Lung (tissue), 12 donors: ENCODE measurements around the gene DNAJA1. TPM values are rescaled to one million over a fixed set of nuclear protein-coding genes. Genes with fewer than 3 reads are reported as not detected.

ENCODE experiments used
- ATAC-seq: fragments of 200-7000 bp; cut with Tn5 transposase; one replicate; pipeline ENCODE4 v1.9.1; 2020; ENCODE audit warnings: moderate number of reproducible peaks; ENCODE audit not compliant: insufficient read depth, low FRiP score
- DNase-seq, 3 donors: peaks; one replicate each; pipeline ENCODE4 v3.0.0-alpha.2; 2013 to 2017
- H3K27ac ChIP-seq, 2 donors: one replicate each; pipeline ENCODE4 v1.5.1; 2013; ENCODE audit warnings: mild to moderate bottlenecking in 2 of 2, moderate library complexity in 2 of 2, control low read depth in 1 of 2, inconsistent platforms in 1 of 2, low read depth in 1 of 2, low read length in 1 of 2
- H3K27me3 ChIP-seq, 3 donors: one replicate each; pipeline ENCODE4 v1.5.1; 2013; ENCODE audit warnings: low read length in 2 of 3; ENCODE audit not compliant: control insufficient read depth in 3 of 3, insufficient read depth in 3 of 3
- H3K36me3 ChIP-seq, 4 donors: one replicate each; pipeline ENCODE4 v1.5.1; 2013; ENCODE audit warnings: low read length in 4 of 4, mild to moderate bottlenecking in 1 of 4, moderate library complexity in 1 of 4; ENCODE audit not compliant: control insufficient read depth in 4 of 4, insufficient read depth in 4 of 4
- H3K4me1 ChIP-seq, 5 donors: one replicate each; pipeline ENCODE4 v1.5.1; 2013; ENCODE audit warnings: low read length in 5 of 5, mild to moderate bottlenecking in 2 of 5, moderate library complexity in 1 of 5; ENCODE audit not compliant: control insufficient read depth in 5 of 5, insufficient read depth in 5 of 5
- H3K4me3 ChIP-seq: one replicate; pipeline ENCODE4 v1.5.1; 2013; ENCODE audit warnings: mild to moderate bottlenecking, control low read depth, moderate library complexity
- H3K9ac ChIP-seq, 2 donors: one replicate each; pipeline ENCODE4 v1.5.1; 2013; ENCODE audit warnings: low read length in 2 of 2, control low read depth in 1 of 2; ENCODE audit not compliant: insufficient read depth in 1 of 2
- H3K9me3 ChIP-seq, 4 donors: one replicate each; pipeline ENCODE4 v1.5.1; 2013; ENCODE audit warnings: low read length in 3 of 4, mild to moderate bottlenecking in 1 of 4, moderate library complexity in 1 of 4; ENCODE audit not compliant: control insufficient read depth in 4 of 4, insufficient read depth in 3 of 4
- whole genome bisulfite sequencing, 2 donors: extraction: QIAGEN DNeasy Blood & Tissue Kit; methylation state at CpG; one replicate each; pipeline ENCODE4 v1.1.7; 2013; 5-methylcytosine and 5-hydroxymethylcytosine counted together
- polyA plus RNA-seq, 2 donors: library from polyadenylated mRNA; stranded (reverse); fragments of 200-250 nt; gene quantifications; one replicate each; pipeline ENCODE4 v1.2.1, GENCODE V29; 2013
- total RNA-seq, 2 donors: library from RNA; depleted of rRNA in 1 of 2; stranded (reverse); fragments of >200 nt in 1 of 2; gene quantifications; one replicate each; pipeline ENCODE4 v1.2.1, GENCODE V29; 2014 to 2021
- TF ChIP-seq, protein P1 (sequence below): IDR thresholded peaks from 2 replicates; pipeline ENCODE4 v1.5.1; 2012; ENCODE audit warnings: mild to moderate bottlenecking; ENCODE audit errors: control extremely low read depth, extremely low read depth
- donor health status: control.
- donor health status: control.
- donor health status: Bipolar disorder and iron deficiency.
- donor health status: healthy.
- donor health status: DM: yes; HTN: yes; CAD: no.

DNAJA1 gene
- total and polyA plus RNA-seq, 4 donors = 51.9 to 127 (median 105) TPM

- WGBS, 2 donors = 90 to 96% methylated on average over 1 of the region's 1 CpG
- Histone ChIP-seq H3K27me3 (no peaks in the 10 kb centered on the region), H3K36me3 (peaks cover 1 to 26% (median 9%) of the 10 kb centered on the region in 4 donors), H3K4me3 (no peak overlapping the region), H3K4me1 (peaks cover 0 to 10% (median 4%) of the 10 kb centered on the region in 5 donors), H3K9ac (no peak overlapping the region), H3K9me3 (no peaks in the 10 kb centered on the region), H3K27ac (no peak overlapping the region)
- ATAC-seq = no peak
- no peak for DNase-seq
- TF ChIP-seq, protein P1, sequence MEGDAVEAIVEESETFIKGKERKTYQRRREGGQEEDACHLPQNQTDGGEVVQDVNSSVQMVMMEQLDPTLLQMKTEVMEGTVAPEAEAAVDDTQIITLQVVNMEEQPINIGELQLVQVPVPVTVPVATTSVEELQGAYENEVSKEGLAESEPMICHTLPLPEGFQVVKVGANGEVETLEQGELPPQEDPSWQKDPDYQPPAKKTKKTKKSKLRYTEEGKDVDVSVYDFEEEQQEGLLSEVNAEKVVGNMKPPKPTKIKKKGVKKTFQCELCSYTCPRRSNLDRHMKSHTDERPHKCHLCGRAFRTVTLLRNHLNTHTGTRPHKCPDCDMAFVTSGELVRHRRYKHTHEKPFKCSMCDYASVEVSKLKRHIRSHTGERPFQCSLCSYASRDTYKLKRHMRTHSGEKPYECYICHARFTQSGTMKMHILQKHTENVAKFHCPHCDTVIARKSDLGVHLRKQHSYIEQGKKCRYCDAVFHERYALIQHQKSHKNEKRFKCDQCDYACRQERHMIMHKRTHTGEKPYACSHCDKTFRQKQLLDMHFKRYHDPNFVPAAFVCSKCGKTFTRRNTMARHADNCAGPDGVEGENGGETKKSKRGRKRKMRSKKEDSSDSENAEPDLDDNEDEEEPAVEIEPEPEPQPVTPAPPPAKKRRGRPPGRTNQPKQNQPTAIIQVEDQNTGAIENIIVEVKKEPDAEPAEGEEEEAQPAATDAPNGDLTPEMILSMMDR = no peak
These were observed 21.0 kb downstream of the DNAJA1 start for GRCh38 chr9:33046061-33046460.

GRCh38 chr9:33048054-33048465, 23.0 kb downstream of the DNAJA1 start:
- Histone ChIP-seq H3K9me3 (no peaks in the 10 kb centered on the region), H3K27me3 (no peaks in the 10 kb centered on the region), H3K4me3 (no peak overlapping the region), H3K27ac (no peak overlapping the region), H3K4me1 (peaks cover 0 to 10% (median 4%) of the 10 kb centered on the region in 5 donors), H3K36me3 (peaks cover 15 to 38% (median 16%) of the 10 kb centered on the region in 4 donors), H3K9ac (no peak overlapping the region)
- TF ChIP-seq, protein P1 = no peak
- ATAC-seq (no peak), DNase-seq (no peak)
- 91 to 92% methylated on average over 2 of the region's 2 CpGs for WGBS, 2 donors

- Histone ChIP-seq H3K4me3 (no peak overlapping the region), H3K36me3 (peaks cover 23 to 46% (median 24%) of the 10 kb centered on the region in 4 donors), H3K9ac (no peak overlapping the region), H3K27ac (no peak overlapping the region), H3K9me3 (no peaks in the 10 kb centered on the region), H3K27me3 (no peaks in the 10 kb centered on the region), H3K4me1 (peaks cover 0 to 1% (median 0%) of the 10 kb centered on the region in 5 donors)
- 95% methylated on average over 2 of the region's 2 CpGs for WGBS, 2 donors
- no peak for DNase-seq
- TF ChIP-seq, protein P1 = no peak
- ATAC-seq = no peak
These were observed 24.7 kb downstream of the DNAJA1 start for GRCh38 chr9:33049680-33050361.
